ENCODE measurements around the gene SERPINB5.

GRCh38 chr18:63528863-63529492, 52.2 kb downstream of the SERPINB5 start:
- TF ChIP-seq, protein P1, sequence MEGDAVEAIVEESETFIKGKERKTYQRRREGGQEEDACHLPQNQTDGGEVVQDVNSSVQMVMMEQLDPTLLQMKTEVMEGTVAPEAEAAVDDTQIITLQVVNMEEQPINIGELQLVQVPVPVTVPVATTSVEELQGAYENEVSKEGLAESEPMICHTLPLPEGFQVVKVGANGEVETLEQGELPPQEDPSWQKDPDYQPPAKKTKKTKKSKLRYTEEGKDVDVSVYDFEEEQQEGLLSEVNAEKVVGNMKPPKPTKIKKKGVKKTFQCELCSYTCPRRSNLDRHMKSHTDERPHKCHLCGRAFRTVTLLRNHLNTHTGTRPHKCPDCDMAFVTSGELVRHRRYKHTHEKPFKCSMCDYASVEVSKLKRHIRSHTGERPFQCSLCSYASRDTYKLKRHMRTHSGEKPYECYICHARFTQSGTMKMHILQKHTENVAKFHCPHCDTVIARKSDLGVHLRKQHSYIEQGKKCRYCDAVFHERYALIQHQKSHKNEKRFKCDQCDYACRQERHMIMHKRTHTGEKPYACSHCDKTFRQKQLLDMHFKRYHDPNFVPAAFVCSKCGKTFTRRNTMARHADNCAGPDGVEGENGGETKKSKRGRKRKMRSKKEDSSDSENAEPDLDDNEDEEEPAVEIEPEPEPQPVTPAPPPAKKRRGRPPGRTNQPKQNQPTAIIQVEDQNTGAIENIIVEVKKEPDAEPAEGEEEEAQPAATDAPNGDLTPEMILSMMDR (IDR thresholded peaks at IDR 0.05; ENCODE audit: insufficient read depth, low read length, poor library complexity, severe bottlenecking), result no peak
- no peak for TF ChIP-seq EZH2phosphoT487 (conservative IDR thresholded peaks at IDR 0.05; ENCODE audit: low read length)

All from SU-DHL-6 (cell line).